Kasumi-1 (cell line): ENCODE measurements around the gene PTBP1.
"Not testable (repeated sequence)": the region's sequence is repeated elsewhere in the genome, so short reads cannot be mapped to it uniquely, and the experiment has no call there.

ENCODE experiments used
- DNase-seq, 2 experiments: peaks; one replicate each; lab custom pipeline; 2025; lab: John Stamatoyannopoulos, UW

PTBP1 gene

GRCh38 chr19:810883-811489 lies 13.7 kb downstream of the PTBP1 start:
- DNase-seq: no peak

GRCh38 chr19:811506-812048 lies 14.3 kb downstream of the PTBP1 start:
- DNase-seq: peak in 1 of 2 experiments; percentile 56

- peak; percentile 25 to 41 for DNase-seq
Observed at GRCh38 chr19:812049-812746, 14.9 kb downstream of the PTBP1 start.

GRCh38 chr19:812747-813218 lies 15.5 kb downstream of the PTBP1 start:
- no peak for DNase-seq

GRCh38 chr19:813219-814151 lies 16.2 kb downstream of the PTBP1 start:
- no peak for DNase-seq

- no peak for DNase-seq
Observed at GRCh38 chr19:814152-815078, 17.2 kb downstream of the PTBP1 start.

- DNase-seq: no peak
Observed at GRCh38 chr19:815079-815774, 18.0 kb downstream of the PTBP1 start.

GRCh38 chr19:815775-816499 lies 18.7 kb downstream of the PTBP1 start:
- DNase-seq: no peak

GRCh38 chr19:816500-816857 lies 19.2 kb downstream of the PTBP1 start:
- no peak for DNase-seq

GRCh38 chr19:820212-820611 lies 23.0 kb downstream of the PTBP1 start:
- not testable (repeated sequence) for DNase-seq

- no peak for DNase-seq
Observed at GRCh38 chr19:821231-821824, 24.1 kb downstream of the PTBP1 start.

GRCh38 chr19:821825-822503 lies 24.7 kb downstream of the PTBP1 start, which contains the start of gene PLPPR3:
Gene PLPPR3 (minus strand): TSS chr19:821955. CDS start chr19:821559, 396 bp downstream.
- peak; percentile 29 to 41 for DNase-seq

- DNase-seq: peak; percentile 82 to 85
Observed at GRCh38 chr19:823565-824121, 26.4 kb downstream of the PTBP1 start.

GRCh38 chr19:824885-825284 lies 27.6 kb downstream of the PTBP1 start:
- peak; percentile 59 to 61 for DNase-seq

- no peak for DNase-seq
Observed at GRCh38 chr19:825897-826644, 28.8 kb downstream of the PTBP1 start.

GRCh38 chr19:827314-827709 lies 30.1 kb downstream of the PTBP1 start:
- DNase-seq: no peak

- DNase-seq: peak; percentile 70 to 71
Observed at GRCh38 chr19:827710-828321, 30.6 kb downstream of the PTBP1 start, which contains the start of gene AZU1. Gene AZU1 (plus strand): TSS chr19:827837. CDS start chr19:827847, 10 bp downstream.
